T-helper 1 cell treated with Interleukin-12 subunit alpha and Interleukin-12 subunit beta and Interleukin-4 antibody, amounts not matched to agents 30 μg/mL and 1 μg/mL, for 36 hours (primary cell): ENCODE measurements around the gene ACVR1.

ENCODE experiments used
- H3K27ac Mint-ChIP-seq: one replicate; pipeline ENCODE4 v1.8.0; 2021; ENCODE audit warnings: mild to moderate bottlenecking, mixed read lengths
- H3K27me3 Mint-ChIP-seq: one replicate; pipeline ENCODE4 v1.8.0; 2021; ENCODE audit warnings: low read depth, mixed read lengths
- H3K36me3 Mint-ChIP-seq: one replicate; pipeline ENCODE4 v1.8.0; 2021; ENCODE audit warnings: low read depth, mixed read lengths
- H3K4me1 Mint-ChIP-seq: one replicate; pipeline ENCODE4 v1.8.0; 2021; ENCODE audit warnings: low read depth, mixed read lengths
- H3K4me3 Mint-ChIP-seq: one replicate; pipeline ENCODE4 v1.8.0; 2021; ENCODE audit warnings: mild to moderate bottlenecking, moderate library complexity, mixed read lengths
- H3K9me3 Mint-ChIP-seq: one replicate; pipeline ENCODE4 v1.8.0; 2021; ENCODE audit warnings: mixed read lengths

ACVR1 gene

GRCh38 chr2:157792335-157793052 is 83.6 kb downstream of the ACVR1 start:
- H3K4me3 Mint-ChIP-seq: no peak overlapping the region
- H3K27ac Mint-ChIP-seq: no peak overlapping the region
- H3K4me1 Mint-ChIP-seq: peaks cover 11% of the 10 kb centered on the region
- H3K9me3 Mint-ChIP-seq: no peaks in the 10 kb centered on the region
- H3K27me3 Mint-ChIP-seq: no peaks in the 10 kb centered on the region
- H3K36me3 Mint-ChIP-seq: peaks cover 9% of the 10 kb centered on the region

GRCh38 chr2:157790780-157791179 is 85.3 kb downstream of the ACVR1 start:
- H3K4me1 Mint-ChIP-seq: peaks cover 14% of the 10 kb centered on the region
- no peaks in the 10 kb centered on the region for H3K9me3 Mint-ChIP-seq
- no peaks in the 10 kb centered on the region for H3K27me3 Mint-ChIP-seq
- peaks cover 6% of the 10 kb centered on the region for H3K36me3 Mint-ChIP-seq
- H3K4me3 Mint-ChIP-seq: no peak overlapping the region
- no peak overlapping the region for H3K27ac Mint-ChIP-seq

- peaks cover 10% of the 10 kb centered on the region for H3K36me3 Mint-ChIP-seq
- no peaks in the 10 kb centered on the region for H3K27me3 Mint-ChIP-seq
- H3K9me3 Mint-ChIP-seq: no peaks in the 10 kb centered on the region
- no peak overlapping the region for H3K4me3 Mint-ChIP-seq
- peaks cover 15% of the 10 kb centered on the region for H3K4me1 Mint-ChIP-seq
- peak overlapping the region; percentile 13 for H3K27ac Mint-ChIP-seq
These were observed 86.1 kb downstream of the ACVR1 start for GRCh38 chr2:157789933-157790511.

- H3K27ac Mint-ChIP-seq: no peak overlapping the region
- H3K4me1 Mint-ChIP-seq: peaks cover 22% of the 10 kb centered on the region
- no peaks in the 10 kb centered on the region for H3K9me3 Mint-ChIP-seq
- H3K4me3 Mint-ChIP-seq: no peak overlapping the region
- H3K36me3 Mint-ChIP-seq: peaks cover 10% of the 10 kb centered on the region
- H3K27me3 Mint-ChIP-seq: no peaks in the 10 kb centered on the region
These were observed 86.9 kb downstream of the ACVR1 start for GRCh38 chr2:157789256-157789655.

GRCh38 chr2:157788201-157788600 is 87.9 kb downstream of the ACVR1 start:
- no peak overlapping the region for H3K27ac Mint-ChIP-seq
- no peaks in the 10 kb centered on the region for H3K27me3 Mint-ChIP-seq
- no peaks in the 10 kb centered on the region for H3K9me3 Mint-ChIP-seq

GRCh38 chr2:157787364-157787938 is 88.7 kb downstream of the ACVR1 start:
- H3K9me3 Mint-ChIP-seq: no peaks in the 10 kb centered on the region
- H3K4me1 Mint-ChIP-seq: peaks cover 33% of the 10 kb centered on the region
- no peak overlapping the region for H3K4me3 Mint-ChIP-seq
- no peaks in the 10 kb centered on the region for H3K27me3 Mint-ChIP-seq
- no peak overlapping the region for H3K27ac Mint-ChIP-seq
- H3K36me3 Mint-ChIP-seq: peaks cover 13% of the 10 kb centered on the region

More at GRCh38 chr2:157788201-157788600, 87.9 kb downstream of the ACVR1 start:
- Mint-ChIP-seq H3K4me1 (peaks cover 29% of the 10 kb centered on the region), H3K36me3 (peaks cover 12% of the 10 kb centered on the region), H3K4me3 (no peak overlapping the region)

GRCh38 chr2:157786663-157787363 is 89.3 kb downstream of the ACVR1 start:
- H3K36me3 Mint-ChIP-seq: peaks cover 15% of the 10 kb centered on the region
- H3K4me1 Mint-ChIP-seq: peaks cover 39% of the 10 kb centered on the region
- no peaks in the 10 kb centered on the region for H3K9me3 Mint-ChIP-seq
- H3K27me3 Mint-ChIP-seq: no peaks in the 10 kb centered on the region
- no peak overlapping the region for H3K27ac Mint-ChIP-seq
- no peak overlapping the region for H3K4me3 Mint-ChIP-seq

- Mint-ChIP-seq H3K4me1 (peaks cover 44% of the 10 kb centered on the region), H3K36me3 (peaks cover 15% of the 10 kb centered on the region), H3K9me3 (no peaks in the 10 kb centered on the region), H3K27ac (no peak overlapping the region), H3K4me3 (no peak overlapping the region), H3K27me3 (no peaks in the 10 kb centered on the region)
These were observed 90.1 kb downstream of the ACVR1 start for GRCh38 chr2:157785866-157786662.

- Mint-ChIP-seq H3K4me1 (peaks cover 47% of the 10 kb centered on the region), H3K27me3 (no peaks in the 10 kb centered on the region), H3K9me3 (no peaks in the 10 kb centered on the region), H3K27ac (no peak overlapping the region), H3K4me3 (no peak overlapping the region), H3K36me3 (peaks cover 18% of the 10 kb centered on the region)
These were observed 90.9 kb downstream of the ACVR1 start for GRCh38 chr2:157785200-157785599.

- Mint-ChIP-seq H3K9me3 (no peaks in the 10 kb centered on the region), H3K4me1 (peaks cover 45% of the 10 kb centered on the region), H3K27me3 (no peaks in the 10 kb centered on the region), H3K27ac (no peak overlapping the region), H3K36me3 (peaks cover 22% of the 10 kb centered on the region), H3K4me3 (no peak overlapping the region)
These were observed 91.3 kb downstream of the ACVR1 start for GRCh38 chr2:157784823-157785175.

GRCh38 chr2:157784169-157784822 is 91.8 kb downstream of the ACVR1 start:
- Mint-ChIP-seq H3K4me1 (peaks cover 45% of the 10 kb centered on the region), H3K36me3 (peaks cover 27% of the 10 kb centered on the region), H3K27me3 (no peaks in the 10 kb centered on the region), H3K9me3 (no peaks in the 10 kb centered on the region), H3K27ac (peak overlapping the region; percentile 21), H3K4me3 (peak overlapping the region; percentile 12)

- H3K27ac Mint-ChIP-seq: no peak overlapping the region
- H3K27me3 Mint-ChIP-seq: no peaks in the 10 kb centered on the region
- no peak overlapping the region for H3K4me3 Mint-ChIP-seq
- peaks cover 32% of the 10 kb centered on the region for H3K36me3 Mint-ChIP-seq
- peaks cover 40% of the 10 kb centered on the region for H3K4me1 Mint-ChIP-seq
- H3K9me3 Mint-ChIP-seq: no peaks in the 10 kb centered on the region
These were observed 92.9 kb downstream of the ACVR1 start for GRCh38 chr2:157783245-157783644.

GRCh38 chr2:157782057-157782845 is 93.9 kb downstream of the ACVR1 start:
- Mint-ChIP-seq H3K27ac (no peak overlapping the region), H3K27me3 (no peaks in the 10 kb centered on the region), H3K4me3 (no peak overlapping the region), H3K9me3 (no peaks in the 10 kb centered on the region), H3K36me3 (peaks cover 35% of the 10 kb centered on the region), H3K4me1 (peaks cover 38% of the 10 kb centered on the region)
